ENCODE measurements around the gene SERHL2.

DNA sequence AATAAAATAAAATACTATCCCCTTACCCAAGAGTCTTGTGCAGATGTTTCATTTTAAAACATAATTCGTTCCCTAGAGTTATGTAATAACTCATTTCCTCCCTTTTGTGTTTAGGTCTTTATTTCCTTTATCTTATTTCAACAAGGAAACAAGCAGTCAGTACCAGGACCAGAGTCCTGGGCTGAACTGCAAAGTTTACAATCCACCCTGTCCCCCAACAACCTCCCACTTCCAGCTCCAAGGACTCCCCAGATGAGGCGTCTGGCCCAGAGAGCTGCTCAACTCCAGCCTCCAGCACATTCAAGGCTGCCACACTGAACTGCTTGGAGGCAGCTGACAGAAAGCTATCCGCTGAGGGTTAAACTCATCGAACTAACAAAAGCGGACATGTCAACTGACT is 56.4 kb downstream of the SERHL2 start:
- TF ChIP-seq, protein P1, sequence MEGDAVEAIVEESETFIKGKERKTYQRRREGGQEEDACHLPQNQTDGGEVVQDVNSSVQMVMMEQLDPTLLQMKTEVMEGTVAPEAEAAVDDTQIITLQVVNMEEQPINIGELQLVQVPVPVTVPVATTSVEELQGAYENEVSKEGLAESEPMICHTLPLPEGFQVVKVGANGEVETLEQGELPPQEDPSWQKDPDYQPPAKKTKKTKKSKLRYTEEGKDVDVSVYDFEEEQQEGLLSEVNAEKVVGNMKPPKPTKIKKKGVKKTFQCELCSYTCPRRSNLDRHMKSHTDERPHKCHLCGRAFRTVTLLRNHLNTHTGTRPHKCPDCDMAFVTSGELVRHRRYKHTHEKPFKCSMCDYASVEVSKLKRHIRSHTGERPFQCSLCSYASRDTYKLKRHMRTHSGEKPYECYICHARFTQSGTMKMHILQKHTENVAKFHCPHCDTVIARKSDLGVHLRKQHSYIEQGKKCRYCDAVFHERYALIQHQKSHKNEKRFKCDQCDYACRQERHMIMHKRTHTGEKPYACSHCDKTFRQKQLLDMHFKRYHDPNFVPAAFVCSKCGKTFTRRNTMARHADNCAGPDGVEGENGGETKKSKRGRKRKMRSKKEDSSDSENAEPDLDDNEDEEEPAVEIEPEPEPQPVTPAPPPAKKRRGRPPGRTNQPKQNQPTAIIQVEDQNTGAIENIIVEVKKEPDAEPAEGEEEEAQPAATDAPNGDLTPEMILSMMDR (IDR thresholded peaks at IDR 0.05 in 4 of 5, conservative IDR thresholded peaks at IDR 0.05 in 1 of 5) = no peak
- no peak for TF ChIP-seq POLR2A (IDR thresholded peaks at IDR 0.05)
